ENCODE measurements around the gene STK10. TPM values are rescaled to one million over a fixed set of nuclear protein-coding genes. Genes with fewer than 3 reads are reported as not detected.

The STK10 gene
- total RNA-seq, result 5.9 and 12.6 TPM in 2 replicates

- Histone ChIP-seq H3K4me3 (ENCODE audit: low read depth, low read length) (peak within 1 kb of the TSS; percentile 81), H3K36me3 (ENCODE audit: control insufficient read depth, insufficient read depth, low read length) (no peaks in the 10 kb centered on the region), H3K27me3 (ENCODE audit: control insufficient read depth, insufficient read depth, low read length) (no peaks in the 10 kb centered on the region)
- TF ChIP-seq CTCF (IDR thresholded peaks at IDR 0.05; ENCODE audit: insufficient read depth, low read length, severe bottlenecking), result peak; percentile 96
- no peak for FAIRE-seq
- peak; percentile 79 for DNase-seq (ENCODE audit: low read depth)
Measured at GRCh38 chr5:172188033-172188892, at the start of gene STK10. Gene STK10, minus strand, starts transcription at chr5:172188224. Its CDS starts 182 bp downstream, at chr5:172188042.

GRCh38 chr5:172235827-172236736 lies 48.1 kb upstream of the STK10 start:
- DNase-seq (ENCODE audit: low read depth), result no peak
- Histone ChIP-seq H3K36me3 (ENCODE audit: control insufficient read depth, insufficient read depth, low read length) (peaks cover 6% of the 10 kb centered on the region), H3K27me3 (ENCODE audit: control insufficient read depth, insufficient read depth, low read length) (no peaks in the 10 kb centered on the region), H3K4me3 (ENCODE audit: low read depth, low read length) (no peak overlapping the region)
- FAIRE-seq, result no peak
- TF ChIP-seq CTCF (IDR thresholded peaks at IDR 0.05; ENCODE audit: insufficient read depth, low read length, severe bottlenecking), result no peak

GRCh38 chr5:172235132-172235780 lies 47.2 kb upstream of the STK10 start:
- Histone ChIP-seq H3K27me3 (ENCODE audit: control insufficient read depth, insufficient read depth, low read length) (no peaks in the 10 kb centered on the region), H3K36me3 (ENCODE audit: control insufficient read depth, insufficient read depth, low read length) (peaks cover 6% of the 10 kb centered on the region), H3K4me3 (ENCODE audit: low read depth, low read length) (no peak overlapping the region)
- FAIRE-seq, result no peak
- no peak for DNase-seq (ENCODE audit: low read depth)
- no peak for TF ChIP-seq CTCF (IDR thresholded peaks at IDR 0.05; ENCODE audit: insufficient read depth, low read length, severe bottlenecking)

GRCh38 chr5:172234031-172234430 lies 46.0 kb upstream of the STK10 start:
- Histone ChIP-seq H3K36me3 (ENCODE audit: control insufficient read depth, insufficient read depth, low read length) (peaks cover 6% of the 10 kb centered on the region), H3K4me3 (ENCODE audit: low read depth, low read length) (no peak overlapping the region), H3K27me3 (ENCODE audit: control insufficient read depth, insufficient read depth, low read length) (no peaks in the 10 kb centered on the region)
- FAIRE-seq (no peak), DNase-seq (ENCODE audit: low read depth) (no peak)
- TF ChIP-seq CTCF (IDR thresholded peaks at IDR 0.05; ENCODE audit: insufficient read depth, low read length, severe bottlenecking), result no peak

- no peak overlapping the region for H3K4me3 ChIP-seq (ENCODE audit: low read depth, low read length)
- FAIRE-seq (no peak), DNase-seq (ENCODE audit: low read depth) (no peak)
- no peak for TF ChIP-seq CTCF (IDR thresholded peaks at IDR 0.05; ENCODE audit: insufficient read depth, low read length, severe bottlenecking)
- no peaks in the 10 kb centered on the region for H3K27me3 ChIP-seq (ENCODE audit: control insufficient read depth, insufficient read depth, low read length)
- peaks cover 6% of the 10 kb centered on the region for H3K36me3 ChIP-seq (ENCODE audit: control insufficient read depth, insufficient read depth, low read length)
Measured at GRCh38 chr5:172229904-172230303, 41.9 kb upstream of the STK10 start.
